Measurements from ENCODE around the gene PBX4. TPM values are rescaled to one million over a fixed set of nuclear protein-coding genes. Genes with fewer than 3 reads are reported as not detected.

Gene PBX4
- total RNA-seq, 3 donors from 2014 or later: 8.9 to 12.1 (median 9.2) TPM

GRCh38 chr19:19543101-19543500 lies 75.4 kb downstream of the PBX4 start:
- ATAC-seq: no peak
- Mint-ChIP-seq H3K4me1 (ENCODE audit: low read depth) (peaks cover 24% of the 10 kb centered on the region), H3K9me3 (no peaks in the 10 kb centered on the region), H3K27me3 (ENCODE audit: low read depth) (peaks cover 5% of the 10 kb centered on the region), H3K36me3 (ENCODE audit: insufficient read depth) (no peaks in the 10 kb centered on the region), H3K4me3 (no peak overlapping the region)
- DNase-seq: no peak

- Mint-ChIP-seq H3K36me3 (ENCODE audit: insufficient read depth) (no peaks in the 10 kb centered on the region), H3K4me3 (no peak overlapping the region), H3K27me3 (ENCODE audit: low read depth) (peaks cover 5% of the 10 kb centered on the region), H3K4me1 (ENCODE audit: low read depth) (peaks cover 28% of the 10 kb centered on the region), H3K9me3 (no peaks in the 10 kb centered on the region)
- DNase-seq (no peak), ATAC-seq (no peak)
Observed at GRCh38 chr19:19542507-19542906, 76.0 kb downstream of the PBX4 start.

- H3K36me3 Mint-ChIP-seq (ENCODE audit: insufficient read depth): no peaks in the 10 kb centered on the region
- no peaks in the 10 kb centered on the region for H3K9me3 Mint-ChIP-seq
- DNase-seq (peak; percentile 34), ATAC-seq (no peak)
- H3K27me3 Mint-ChIP-seq (ENCODE audit: low read depth): peaks cover 5% of the 10 kb centered on the region
- H3K4me3 Mint-ChIP-seq: peak overlapping the region; percentile 52
- peaks cover 28% of the 10 kb centered on the region for H3K4me1 Mint-ChIP-seq (ENCODE audit: low read depth)
Observed at GRCh38 chr19:19541616-19542015, 76.9 kb downstream of the PBX4 start.

GRCh38 chr19:19540715-19541515 lies 77.6 kb downstream of the PBX4 start:
- DNase-seq: peak; percentile 70
- peaks cover 5% of the 10 kb centered on the region for H3K27me3 Mint-ChIP-seq (ENCODE audit: low read depth)
- peaks cover 28% of the 10 kb centered on the region for H3K4me1 Mint-ChIP-seq (ENCODE audit: low read depth)
- H3K9me3 Mint-ChIP-seq: no peaks in the 10 kb centered on the region
- ATAC-seq: peak; percentile 82 to 85
- peak overlapping the region; percentile 62 for H3K4me3 Mint-ChIP-seq
- H3K36me3 Mint-ChIP-seq (ENCODE audit: insufficient read depth): no peaks in the 10 kb centered on the region

GRCh38 chr19:19540064-19540714 lies 78.3 kb downstream of the PBX4 start:
- DNase-seq (peak; percentile 72), ATAC-seq (peak; percentile 24 to 27)
- H3K36me3 Mint-ChIP-seq (ENCODE audit: insufficient read depth): no peaks in the 10 kb centered on the region
- peaks cover 5% of the 10 kb centered on the region for H3K27me3 Mint-ChIP-seq (ENCODE audit: low read depth)
- no peaks in the 10 kb centered on the region for H3K9me3 Mint-ChIP-seq
- peak overlapping the region; percentile 62 for H3K4me3 Mint-ChIP-seq
- H3K4me1 Mint-ChIP-seq (ENCODE audit: low read depth): peaks cover 28% of the 10 kb centered on the region

GRCh38 chr19:19539698-19540063 lies 78.8 kb downstream of the PBX4 start:
- Mint-ChIP-seq H3K36me3 (ENCODE audit: insufficient read depth) (no peaks in the 10 kb centered on the region), H3K4me1 (ENCODE audit: low read depth) (peaks cover 28% of the 10 kb centered on the region), H3K4me3 (no peak overlapping the region), H3K9me3 (no peaks in the 10 kb centered on the region), H3K27me3 (ENCODE audit: low read depth) (peaks cover 5% of the 10 kb centered on the region)
- DNase-seq: no peak
- no peak for ATAC-seq

GRCh38 chr19:19538785-19539166 lies 79.7 kb downstream of the PBX4 start:
- Mint-ChIP-seq H3K27me3 (ENCODE audit: low read depth) (peaks cover 5% of the 10 kb centered on the region), H3K36me3 (ENCODE audit: insufficient read depth) (no peaks in the 10 kb centered on the region), H3K4me1 (ENCODE audit: low read depth) (peaks cover 33% of the 10 kb centered on the region), H3K4me3 (peak overlapping the region; percentile 56), H3K9me3 (no peaks in the 10 kb centered on the region)
- no peak for ATAC-seq
- no peak for DNase-seq

- ATAC-seq: no peak
- peaks cover 5% of the 10 kb centered on the region for H3K27me3 Mint-ChIP-seq (ENCODE audit: low read depth)
Observed at GRCh38 chr19:19538061-19538784, 80.3 kb downstream of the PBX4 start, which contains the start of gene CILP2. Gene CILP2, plus strand, starts transcription at chr19:19538265. Its CDS starts 85 bp downstream, at chr19:19538350.

GRCh38 chr19:19537075-19538048 lies 81.1 kb downstream of the PBX4 start:
- DNase-seq: peak; percentile 28
- peaks cover 5% of the 10 kb centered on the region for H3K27me3 Mint-ChIP-seq (ENCODE audit: low read depth)
- H3K36me3 Mint-ChIP-seq (ENCODE audit: insufficient read depth): no peaks in the 10 kb centered on the region
- no peak for ATAC-seq
- no peaks in the 10 kb centered on the region for H3K9me3 Mint-ChIP-seq
- peak overlapping the region; percentile 60 for H3K4me3 Mint-ChIP-seq
- H3K4me1 Mint-ChIP-seq (ENCODE audit: low read depth): peaks cover 31% of the 10 kb centered on the region

More at GRCh38 chr19:19538061-19538784, 80.3 kb downstream of the PBX4 start, which contains the start of gene CILP2:
- Mint-ChIP-seq H3K4me3 (peak within 1 kb of the TSS; percentile 60), H3K4me1 (ENCODE audit: low read depth) (peaks cover 33% of the 10 kb centered on the region), H3K9me3 (no peaks in the 10 kb centered on the region), H3K36me3 (ENCODE audit: insufficient read depth) (no peaks in the 10 kb centered on the region)
- DNase-seq: peak; percentile 47

- DNase-seq (no peak), ATAC-seq (no peak)
- H3K27me3 Mint-ChIP-seq (ENCODE audit: low read depth): peaks cover 5% of the 10 kb centered on the region
- H3K4me3 Mint-ChIP-seq: no peak overlapping the region
- peaks cover 2% of the 10 kb centered on the region for H3K36me3 Mint-ChIP-seq (ENCODE audit: insufficient read depth)
- peaks cover 22% of the 10 kb centered on the region for H3K4me1 Mint-ChIP-seq (ENCODE audit: low read depth)
- H3K9me3 Mint-ChIP-seq: no peaks in the 10 kb centered on the region
Observed at GRCh38 chr19:19535311-19536191, 82.9 kb downstream of the PBX4 start.

- Mint-ChIP-seq H3K27me3 (ENCODE audit: low read depth) (peaks cover 5% of the 10 kb centered on the region), H3K4me3 (peak overlapping the region; percentile 7), H3K9me3 (no peaks in the 10 kb centered on the region), H3K4me1 (ENCODE audit: low read depth) (peaks cover 21% of the 10 kb centered on the region), H3K36me3 (ENCODE audit: insufficient read depth) (peaks cover 2% of the 10 kb centered on the region)
- DNase-seq: no peak
- no peak for ATAC-seq
Observed at GRCh38 chr19:19534556-19535265, 83.8 kb downstream of the PBX4 start.

- Mint-ChIP-seq H3K27me3 (ENCODE audit: low read depth) (peaks cover 4% of the 10 kb centered on the region), H3K4me1 (ENCODE audit: low read depth) (peaks cover 17% of the 10 kb centered on the region), H3K9me3 (no peaks in the 10 kb centered on the region), H3K4me3 (no peak overlapping the region), H3K36me3 (ENCODE audit: insufficient read depth) (peaks cover 3% of the 10 kb centered on the region)
- DNase-seq (no peak), ATAC-seq (no peak)
Observed at GRCh38 chr19:19533841-19534240, 84.6 kb downstream of the PBX4 start.

Measured in activated T-cell treated with anti-CD3 and anti-CD28 coated beads, Interleukin-2, amount 50 U/mL, for 4 hours (primary cell).